ENCODE measurements around the gene VDR.

The VDR gene

DNA sequence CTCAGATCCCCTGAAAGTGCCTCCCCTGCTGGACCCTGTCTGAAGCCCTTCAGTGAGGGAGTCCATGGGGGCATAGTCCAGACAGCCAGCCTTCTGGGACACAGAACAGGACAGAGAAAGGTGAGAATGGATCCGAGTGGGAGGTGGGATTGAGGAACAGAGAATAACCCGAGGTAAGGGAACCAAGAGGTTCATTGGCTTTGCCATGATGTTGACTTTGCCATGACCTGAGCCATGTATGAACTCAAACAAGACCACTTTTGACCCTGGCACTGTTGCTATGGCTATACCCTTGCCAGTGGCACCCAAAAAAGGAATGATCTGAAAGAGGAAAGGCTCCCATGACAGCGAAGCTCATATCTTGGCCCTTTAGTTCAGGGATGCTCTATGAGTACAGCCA lies 22.6 kb upstream of the VDR start:
- DNase-seq, result no peak

DNA sequence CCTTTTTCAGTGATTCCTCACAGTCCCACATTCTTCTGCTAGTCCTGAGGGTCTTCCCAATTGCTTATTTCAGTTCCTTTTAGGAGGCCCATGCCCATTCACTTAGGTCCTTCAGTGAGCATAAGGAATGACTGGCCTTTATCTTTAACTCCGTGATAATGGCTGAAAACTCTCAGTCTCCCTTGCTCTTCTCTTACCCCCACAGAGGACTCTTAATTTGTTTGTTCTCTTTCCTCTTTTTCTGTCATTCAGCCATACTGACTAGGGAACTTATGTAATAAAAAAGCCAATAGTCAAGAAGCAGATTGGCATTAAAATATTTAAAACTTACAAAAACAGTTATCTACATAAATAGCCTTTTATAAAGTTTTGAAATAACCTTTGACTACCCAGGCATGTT lies 17.1 kb upstream of the VDR start:
- no peak for DNase-seq

DNA sequence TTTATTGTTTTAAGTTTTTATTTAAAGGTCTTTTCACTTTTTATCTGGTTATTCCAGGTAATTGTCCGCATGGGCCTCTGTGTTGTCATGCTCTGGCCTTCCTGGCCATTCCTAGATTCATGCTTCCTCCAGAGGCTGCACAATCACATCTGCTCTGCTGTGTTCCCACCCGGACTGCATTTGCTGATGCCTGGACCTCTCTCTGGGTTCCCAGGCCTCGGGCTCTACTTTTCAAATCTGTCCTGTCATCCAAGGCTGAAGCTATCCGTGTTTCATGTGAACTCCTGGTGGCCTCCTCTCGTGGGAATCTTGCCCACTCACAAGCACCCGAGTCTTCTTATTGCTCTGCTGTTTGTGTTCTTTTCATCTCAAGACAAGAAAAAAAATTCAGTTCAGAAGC lies 16.1 kb upstream of the VDR start:
- DNase-seq, result no peak

DNA sequence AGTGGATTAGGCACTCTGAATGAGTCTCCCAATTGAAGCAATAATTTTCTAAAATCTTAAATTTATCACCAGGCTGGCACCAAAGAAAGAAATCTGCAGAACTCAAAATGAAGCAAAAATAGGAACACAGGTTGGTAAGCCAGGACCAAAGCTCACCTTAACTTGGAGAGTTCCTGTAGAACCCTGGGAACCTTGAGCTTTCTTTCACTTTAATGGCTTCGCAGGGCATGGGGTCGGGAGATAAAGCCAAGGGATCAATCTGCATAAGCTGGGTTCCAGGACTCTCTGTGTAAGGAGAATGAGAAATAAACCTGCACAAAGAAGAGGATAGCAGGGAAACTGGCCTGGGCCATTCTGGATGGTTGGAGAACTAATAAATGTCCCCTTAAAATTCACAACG lies 8.3 kb upstream of the VDR start:
- DNase-seq, result no peak

DNA sequence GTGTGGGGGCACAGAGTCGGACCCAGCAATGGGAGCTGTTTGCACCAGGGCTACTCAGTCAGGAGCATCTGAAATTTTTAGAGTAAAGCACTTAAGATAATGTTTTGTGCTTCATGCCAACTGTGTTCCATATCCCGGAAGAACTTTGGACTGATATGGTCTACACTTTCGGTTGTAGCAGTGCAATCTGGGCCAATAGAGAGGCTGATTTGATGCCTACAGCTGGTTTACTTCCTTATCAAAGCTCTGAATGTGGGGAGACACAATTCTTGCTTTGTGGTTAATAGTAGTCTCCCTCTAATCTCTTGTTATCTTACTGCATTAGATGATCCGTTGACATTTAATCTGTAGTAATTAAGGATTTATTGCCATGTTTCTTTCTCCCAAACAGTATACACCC lies 7.8 kb upstream of the VDR start:
- DNase-seq, result no peak

DNA sequence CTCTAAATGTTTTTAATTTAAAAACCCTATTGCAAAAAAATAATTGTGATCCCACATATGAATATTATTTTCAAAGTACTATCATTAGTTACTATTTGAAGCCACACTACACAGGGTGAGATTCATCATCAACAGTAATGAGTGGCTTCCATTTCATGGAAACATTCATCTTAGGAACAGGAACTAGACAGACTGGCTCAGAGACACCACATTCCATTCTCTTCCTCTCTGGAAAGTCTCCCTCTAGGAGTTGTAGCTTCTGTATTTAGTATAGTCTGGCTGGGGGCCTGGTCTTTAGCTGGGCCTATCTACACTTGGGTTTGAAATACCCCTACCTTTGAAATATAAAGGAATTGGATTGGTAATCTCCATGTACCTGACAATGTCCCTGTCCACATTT lies 6.2 kb upstream of the VDR start:
- no peak for DNase-seq

DNA sequence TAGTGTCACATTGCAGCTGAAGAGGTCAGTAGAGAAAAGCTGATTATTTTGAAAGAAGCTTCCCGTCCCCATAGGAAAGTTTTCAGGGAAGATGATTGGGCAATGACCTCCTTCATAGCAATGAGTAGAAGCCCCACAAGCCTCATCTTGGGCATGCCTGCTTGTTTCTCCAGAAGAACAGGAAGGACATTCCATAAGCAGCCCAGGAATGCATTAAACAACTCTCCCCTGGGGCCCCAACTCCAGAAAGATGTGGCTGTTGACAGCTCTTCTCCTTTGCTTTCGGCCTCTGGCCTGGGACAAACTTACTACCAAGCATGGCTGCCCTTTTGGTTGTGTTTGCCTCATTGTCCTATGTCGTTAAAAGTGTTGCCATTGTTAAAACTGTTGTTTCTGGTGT lies 5.7 kb upstream of the VDR start:
- no peak for DNase-seq

DNA sequence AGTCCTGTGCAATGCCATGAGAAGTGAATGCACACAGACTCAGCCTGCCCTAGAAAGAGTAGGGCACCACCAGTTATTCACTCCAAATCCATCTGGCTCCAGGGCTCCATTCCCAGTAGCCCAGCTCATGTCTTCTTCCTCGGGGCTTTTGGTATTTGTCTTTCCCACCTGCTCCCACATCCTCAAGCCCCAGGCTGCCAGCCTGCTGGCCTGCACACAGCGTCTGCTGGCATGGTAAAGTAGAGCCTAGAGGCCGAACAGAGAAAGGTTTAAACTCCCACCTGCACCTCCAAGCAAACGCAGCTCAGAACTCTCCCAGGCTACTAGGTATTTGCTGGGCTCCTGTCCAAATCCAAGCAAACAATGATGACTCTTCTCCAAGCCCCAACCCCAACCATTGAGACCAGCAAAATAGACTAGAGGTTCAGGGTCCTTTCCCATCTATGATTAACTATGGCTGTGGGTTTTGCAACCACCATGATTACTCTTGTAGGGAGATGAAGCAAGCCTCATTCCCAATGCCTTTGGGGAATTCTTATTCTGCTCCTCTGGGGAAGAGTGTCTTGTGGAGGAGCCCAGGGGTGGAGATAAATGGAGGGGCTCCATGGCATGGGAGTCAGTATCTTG lies 5.2 kb upstream of the VDR start:
- no peak for DNase-seq

DNA sequence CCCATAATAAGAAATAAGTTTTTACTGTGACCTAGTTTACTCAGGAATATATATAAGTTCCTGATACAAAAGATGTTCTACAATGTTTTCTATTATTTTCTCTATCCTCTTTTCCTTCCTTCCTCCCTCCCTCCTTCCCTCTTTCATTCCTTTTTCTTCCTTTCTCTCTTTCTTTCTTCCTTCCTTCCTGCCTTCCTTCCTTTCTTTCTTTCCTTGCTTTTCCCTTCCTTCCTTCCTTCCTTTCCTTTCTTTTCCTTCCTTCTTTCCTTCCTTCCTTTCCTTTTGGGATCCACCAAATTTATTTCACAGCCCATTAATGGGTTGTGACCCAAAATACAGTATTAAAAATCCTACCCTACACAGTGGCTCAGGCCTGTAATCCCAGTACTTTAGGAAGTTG lies 3.9 kb upstream of the VDR start:
- DNase-seq, result no peak

DNA sequence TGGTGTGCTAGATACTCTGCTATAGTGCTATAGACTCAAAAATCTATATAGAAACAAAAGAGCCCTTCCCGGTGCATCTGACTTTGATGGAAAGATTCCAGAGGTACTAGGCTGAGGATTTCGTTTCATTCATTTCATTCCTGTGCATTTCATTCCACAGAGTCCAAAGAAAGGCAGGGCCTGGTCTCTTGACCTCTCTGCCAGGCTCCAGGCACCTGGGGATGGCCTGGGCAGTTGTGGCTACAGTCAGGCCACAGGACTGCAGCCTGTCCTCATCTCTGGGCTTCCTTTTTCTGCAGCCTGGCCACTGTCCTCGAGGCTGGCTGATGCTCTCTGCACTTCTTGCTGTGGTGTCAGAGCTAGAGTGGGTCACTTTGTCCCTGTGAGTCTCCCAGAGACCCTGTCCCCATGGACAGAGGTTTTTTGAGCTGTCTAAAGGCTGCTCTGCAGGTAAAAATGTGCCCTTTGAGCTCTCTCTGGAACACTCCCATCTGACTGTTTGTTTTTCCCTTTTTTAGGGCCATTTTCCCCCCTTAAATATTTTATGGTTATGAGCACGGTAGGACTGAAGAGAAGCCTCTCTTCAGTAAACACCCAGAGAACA lies 3.2 kb upstream of the VDR start:
- no peak for DNase-seq

DNA sequence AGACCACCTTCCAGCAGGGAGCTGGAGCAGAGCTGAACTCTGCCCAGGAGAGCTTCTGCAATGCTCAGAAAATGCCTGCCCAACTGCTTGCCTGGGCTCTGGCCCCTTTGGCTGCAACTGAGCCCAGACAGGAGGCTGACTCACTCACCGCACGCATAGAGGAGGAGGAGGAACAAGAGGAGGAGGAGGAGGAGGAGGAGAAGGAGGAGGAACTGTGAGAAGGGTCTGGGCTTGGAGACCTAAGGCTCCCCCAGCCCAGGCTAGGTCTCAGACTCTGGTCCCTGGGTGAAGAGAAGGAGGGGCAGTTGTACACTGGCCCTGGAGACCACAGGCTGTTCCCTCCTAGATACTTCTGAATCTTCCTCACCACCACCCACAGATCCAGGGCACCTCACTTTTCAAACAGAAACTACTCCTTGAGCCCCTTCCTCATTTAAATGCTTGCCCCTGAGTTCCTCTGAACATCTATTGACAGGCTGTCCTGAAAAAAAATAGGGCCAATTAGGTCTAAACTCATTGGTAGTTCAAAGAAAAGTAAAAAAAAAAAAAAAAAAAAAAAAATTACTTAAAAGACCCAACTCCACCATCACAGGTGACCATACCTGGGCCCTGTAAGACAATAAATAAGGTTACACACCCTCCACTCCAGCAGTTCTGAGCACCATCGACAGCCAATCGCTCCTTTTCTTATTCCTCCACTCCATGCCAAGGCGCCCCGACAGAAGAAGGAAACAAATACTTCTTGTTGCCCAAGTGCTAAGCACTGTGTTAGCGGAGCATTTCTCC lies 674 bp downstream of the VDR start:
- DNase-seq, result peak; percentile 65

DNA sequence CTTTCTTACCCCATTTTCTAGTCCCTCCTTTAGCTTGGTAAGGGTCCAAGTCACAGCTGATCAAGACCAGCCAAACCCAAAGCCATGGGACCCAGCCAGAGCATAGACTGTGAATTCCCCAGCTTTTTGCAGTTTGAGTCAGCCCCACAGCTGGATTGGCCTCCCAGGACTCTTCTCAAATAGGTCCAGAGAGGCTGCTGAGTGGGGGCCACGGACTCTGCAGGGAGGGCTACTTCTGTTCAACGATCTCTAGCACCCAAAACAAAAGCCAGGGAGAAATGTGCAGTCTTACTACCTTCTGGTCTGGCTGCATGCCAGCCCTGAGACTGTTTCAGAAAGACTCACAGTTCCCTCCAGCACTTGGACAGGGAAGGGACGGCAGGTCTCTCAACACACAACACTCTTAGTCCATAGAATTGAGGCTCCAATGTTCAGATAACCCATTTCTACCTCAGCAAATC lies 1.6 kb downstream of the VDR start:
- no peak for DNase-seq

DNA sequence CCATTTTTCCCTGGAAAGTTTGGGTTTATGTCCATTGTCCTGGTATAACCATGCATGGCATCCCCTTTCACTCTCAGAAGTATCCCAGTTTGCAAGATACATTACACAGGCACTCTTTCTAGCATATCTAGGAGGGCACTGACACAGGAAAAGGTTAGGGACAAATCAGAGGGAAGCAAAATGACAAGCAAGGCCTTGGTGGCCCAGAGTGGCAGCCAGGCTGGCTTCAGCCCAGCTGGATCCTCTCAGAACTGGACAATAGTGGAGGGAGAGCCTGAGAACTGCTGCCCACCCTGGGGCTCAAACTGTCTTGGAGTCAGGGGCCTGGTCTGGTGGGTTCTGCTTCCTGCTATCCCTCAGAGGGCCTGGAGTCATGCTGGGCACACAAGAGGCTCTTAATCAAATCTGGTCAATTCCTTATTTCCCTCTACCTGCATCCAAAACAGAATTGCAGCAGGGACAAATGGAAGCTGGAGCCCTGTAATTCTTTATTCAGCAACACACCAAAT lies 2.6 kb downstream of the VDR start:
- DNase-seq, result no peak

DNA sequence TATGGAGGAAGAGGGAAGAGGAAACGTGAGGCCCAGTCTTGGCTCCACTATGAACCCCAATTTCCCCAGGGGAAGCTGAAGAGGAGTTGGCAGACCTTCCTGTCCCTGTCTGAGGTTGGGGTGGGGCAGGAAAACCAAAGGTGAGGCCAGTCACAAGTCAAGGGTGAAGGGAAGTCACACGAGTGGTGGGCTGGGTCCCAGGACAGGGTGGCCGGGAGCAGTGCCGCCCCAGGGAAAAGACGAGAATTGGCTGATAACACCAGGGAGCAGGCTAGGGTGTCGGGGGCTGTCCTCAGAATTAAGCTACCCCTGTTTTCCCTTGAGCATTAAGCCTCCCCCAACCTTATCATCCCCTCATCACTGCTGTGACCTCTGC lies 3.1 kb downstream of the VDR start:
- DNase-seq, result no peak

DNA sequence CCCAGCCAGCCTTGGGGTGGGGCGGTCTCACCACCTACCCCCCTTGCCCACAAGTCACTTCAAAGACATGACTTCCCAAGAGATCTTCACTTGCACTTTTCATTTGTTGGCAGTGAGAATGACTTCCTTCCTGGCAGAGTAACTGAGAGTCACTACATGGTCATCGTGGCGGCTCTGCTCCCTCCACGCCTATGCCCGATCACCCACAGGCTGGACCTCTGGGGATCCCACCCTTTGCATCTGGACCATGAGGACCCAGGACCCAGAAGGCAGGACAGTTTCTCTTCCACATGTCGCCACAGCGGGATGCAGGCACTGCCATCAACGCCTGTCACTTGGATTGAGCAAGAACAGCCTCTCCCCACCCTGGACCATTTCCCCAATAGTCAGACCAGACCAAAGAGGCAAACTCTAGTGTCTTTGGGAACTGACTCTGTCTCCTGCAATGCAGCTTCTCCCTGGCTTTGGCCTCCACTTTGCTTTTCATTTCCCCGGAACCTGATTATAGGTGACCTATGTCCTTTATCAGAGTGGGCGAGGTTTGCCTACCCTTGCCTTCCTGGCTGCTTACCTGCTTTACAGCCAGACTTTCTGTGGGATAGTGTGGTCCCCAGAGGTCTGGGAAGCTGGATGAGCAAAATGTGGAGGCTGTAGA lies 3.6 kb downstream of the VDR start:
- no peak for DNase-seq

DNA sequence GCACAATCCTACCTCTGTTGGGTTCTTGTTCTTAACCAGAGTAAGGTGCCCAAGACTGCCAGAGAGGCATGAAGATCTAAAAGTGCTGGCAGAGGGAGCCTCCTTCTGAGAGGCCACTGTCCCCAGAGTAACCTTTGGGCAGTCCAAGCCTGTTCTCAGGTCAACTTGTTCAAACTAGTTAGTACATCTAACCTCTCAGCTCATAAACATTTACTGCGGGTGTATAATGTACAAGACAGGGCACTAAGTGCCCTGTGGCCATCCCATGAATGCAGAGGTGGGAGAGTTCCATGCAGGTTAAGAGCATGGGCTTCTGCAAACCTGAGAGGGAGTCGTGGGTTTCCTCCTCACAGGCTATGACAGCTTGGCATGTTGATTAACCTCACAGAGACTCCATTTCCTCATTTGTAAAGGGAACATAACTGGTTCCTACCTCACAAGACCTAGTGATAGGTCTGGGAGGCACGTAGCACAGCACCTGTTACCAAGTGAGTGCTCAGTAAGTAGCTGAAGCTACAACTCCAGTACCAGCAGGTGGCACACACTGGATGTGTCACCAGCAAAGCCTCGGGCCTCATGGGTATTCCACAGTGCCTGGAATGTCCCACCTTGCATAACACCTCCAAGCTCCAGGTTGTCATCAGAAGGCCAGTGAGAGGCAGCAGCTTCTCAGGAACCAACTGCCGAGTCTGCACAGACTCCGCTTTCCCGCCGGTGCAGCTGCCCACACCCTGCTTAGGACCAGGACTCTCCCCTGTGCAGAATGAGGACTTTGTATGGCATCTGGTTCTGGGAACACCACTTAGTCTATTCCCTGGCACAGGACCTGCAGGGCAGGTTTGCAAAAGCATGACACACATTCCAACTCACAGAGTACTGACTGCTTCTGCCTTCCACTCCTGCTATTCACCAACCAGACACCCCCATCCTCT lies 4.4 kb downstream of the VDR start:
- DNase-seq, result no peak

DNA sequence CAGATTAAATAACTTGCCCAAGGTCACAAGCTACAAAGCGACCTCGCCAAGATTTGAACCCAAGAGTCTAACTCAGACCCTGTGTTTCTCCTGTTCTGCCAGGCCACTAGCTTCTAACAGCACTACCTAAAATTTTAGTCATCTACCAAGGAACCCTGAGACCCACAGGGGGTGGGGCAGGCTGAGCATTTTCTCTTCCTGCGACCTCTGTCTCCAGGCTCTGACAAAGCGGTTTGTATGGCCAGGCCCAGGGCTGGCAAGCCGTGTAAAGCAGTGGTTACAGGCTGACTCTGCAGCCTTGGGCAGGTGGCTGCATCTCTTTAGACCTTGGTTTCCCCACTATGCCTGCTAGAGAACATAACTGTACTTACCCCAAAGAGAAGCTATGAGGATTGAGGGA lies 5.3 kb downstream of the VDR start:
- no peak for DNase-seq

DNA sequence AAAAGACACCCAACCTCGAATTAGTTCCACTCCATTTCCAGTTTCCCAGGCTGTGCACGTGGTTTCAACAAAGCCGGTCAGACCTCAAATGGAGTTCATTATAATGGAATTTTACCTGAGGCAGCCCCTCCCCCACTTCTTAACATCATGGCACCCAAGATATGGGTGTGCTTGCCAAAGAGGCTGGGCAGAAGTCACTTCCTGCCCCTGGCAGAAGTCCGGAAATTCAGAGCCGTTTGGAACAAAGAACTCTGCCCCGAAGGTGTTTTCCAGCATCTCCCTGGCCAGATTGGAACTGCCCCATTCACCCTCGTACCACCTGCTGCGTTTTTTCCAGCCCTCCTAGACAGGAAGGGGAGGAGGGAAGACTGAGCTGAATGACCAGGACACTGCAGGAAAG lies 8.2 kb downstream of the VDR start:
- no peak for DNase-seq

DNA sequence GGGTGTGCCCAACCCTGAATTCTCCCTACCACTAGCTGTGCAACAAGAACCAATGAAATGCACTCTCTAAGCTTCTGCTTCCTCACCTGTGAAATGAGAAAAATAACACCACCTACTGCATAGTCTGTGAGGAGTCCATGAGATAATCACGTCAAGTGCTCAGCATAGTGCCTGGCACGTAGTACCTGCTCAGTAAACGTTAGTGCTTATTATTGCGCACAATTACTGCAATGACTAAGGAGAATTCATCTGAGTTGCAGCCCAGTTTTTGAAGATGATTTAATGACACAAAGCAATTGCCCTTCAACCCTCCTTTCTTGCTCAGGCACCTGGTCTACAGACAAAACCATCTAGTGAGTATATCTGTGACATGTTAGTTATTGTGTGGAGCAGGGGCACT lies 8.8 kb downstream of the VDR start:
- no peak for DNase-seq

DNA sequence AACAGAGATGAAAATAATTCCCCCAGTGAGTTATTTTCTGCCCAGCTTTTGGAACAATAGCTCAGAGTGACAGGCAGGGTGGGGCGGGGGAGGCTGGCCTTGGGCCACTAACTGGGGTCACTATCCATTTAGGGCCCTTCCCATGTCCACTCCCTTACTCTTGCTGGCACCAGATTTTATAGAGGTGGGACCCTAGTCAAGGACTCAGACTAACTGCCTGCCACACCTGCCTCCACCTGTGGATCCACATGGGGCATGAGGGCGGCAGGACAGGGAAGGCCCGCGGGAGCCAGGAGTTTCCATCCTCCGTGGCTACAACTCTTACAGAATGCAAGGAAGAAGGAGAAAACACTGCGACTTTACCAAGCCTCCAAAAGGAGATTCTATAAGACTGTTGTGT lies 10.1 kb downstream of the VDR start:
- no peak for DNase-seq

DNA sequence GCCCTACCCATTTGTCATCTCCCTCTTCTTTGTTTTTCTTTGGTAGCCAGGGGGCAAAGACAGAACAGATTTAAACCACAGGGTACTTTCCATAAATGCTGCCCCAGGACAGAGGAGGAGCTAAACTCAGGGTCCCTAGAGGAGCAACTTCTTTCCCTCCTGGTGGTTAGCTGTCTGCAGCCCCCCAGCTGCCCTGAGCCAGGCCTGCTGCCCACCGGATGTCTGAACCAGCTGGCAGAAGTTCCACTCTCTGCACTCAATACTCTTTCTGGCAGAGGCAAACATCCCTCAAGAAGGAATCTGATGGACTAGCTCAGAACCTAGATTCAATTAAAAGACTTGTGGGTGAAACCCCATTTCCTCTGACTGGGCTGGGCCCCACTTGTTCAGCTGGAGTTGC lies 10.7 kb downstream of the VDR start:
- DNase-seq, result no peak

DNA sequence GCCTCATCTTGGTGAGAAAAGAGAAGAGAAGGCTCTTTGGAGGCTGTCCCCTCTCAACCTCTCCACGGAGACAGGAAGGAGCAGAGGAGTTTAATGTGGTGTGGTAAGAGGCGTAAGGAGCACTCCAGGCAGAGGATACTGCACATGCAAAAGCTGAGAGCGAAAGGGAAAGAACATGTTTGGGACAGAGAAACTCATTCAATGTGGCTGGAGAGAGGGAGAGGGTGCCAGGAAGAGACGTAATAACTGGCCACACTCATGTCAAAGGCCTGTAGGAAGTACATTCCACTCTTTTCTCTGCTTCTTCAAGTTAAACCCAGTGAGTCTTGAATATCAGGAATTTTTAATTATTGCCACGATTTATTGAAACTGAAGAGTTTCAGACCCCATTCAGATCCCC lies 12.0 kb downstream of the VDR start:
- DNase-seq, result no peak

DNA sequence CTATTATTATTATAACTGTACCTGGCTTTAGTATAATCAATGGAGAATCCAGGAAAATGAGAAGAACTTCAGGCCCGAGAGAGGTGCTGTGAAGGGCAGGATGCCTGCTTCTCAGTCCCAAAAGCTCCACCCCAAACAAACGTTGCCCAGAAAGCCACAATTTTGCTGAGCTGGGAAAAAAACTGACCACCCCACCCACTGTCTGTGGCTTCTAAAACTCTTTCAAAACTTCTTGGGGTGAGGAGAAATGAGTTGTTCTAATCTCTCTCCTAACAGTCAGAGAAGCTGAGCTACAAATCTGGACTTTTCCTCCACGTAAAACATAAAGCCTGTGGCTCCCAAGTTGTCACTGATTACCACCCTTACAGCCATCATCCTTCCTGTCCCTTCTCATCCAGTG lies 13.4 kb downstream of the VDR start:
- DNase-seq, result no peak
